IMR-90 (cell line): ENCODE measurements around the gene KIAA0513. TPM values are rescaled to one million over a fixed set of nuclear protein-coding genes. Genes with fewer than 3 reads are reported as not detected.
A peak's percentile ranks its signal among the peaks of the same experiment; 100 is the strongest.

ENCODE experiments used
- ATAC-seq: fragments of 200-7000 bp; cut with Tn5 transposase; 2 replicates; pipeline ENCODE4 v1.9.1; 2020; ENCODE audit warnings: low read depth, mild to moderate bottlenecking, moderate library complexity
- BruUV-seq: library from RNA; stranded (reverse); fragments of 400-500 nt; replicated peaks from 2 replicates; lab custom pipeline; 2021; lab: Mats Ljungman, UMichigan
- CTCF ChIA-PET: fragments of 300-600 bp; formaldehyde crosslinking; extraction: SDS; loops from one replicate; lab custom pipeline; 2021; ENCODE audit warnings: antibody characterized with exemption; lab: Yijun Ruan, JAX
- POLR2A ChIA-PET: fragments of 300-600 bp; sonication (Branson Sonifier 250); formaldehyde crosslinking; loops from one replicate; lab custom pipeline; 2022; ENCODE audit warnings: antibody characterized with exemption; ENCODE audit not compliant: unreplicated experiment; lab: Charles Lee
- DNase-seq: peaks from one replicate; pipeline ENCODE4 v3.0.0; 2013
- H2AFZ ChIP-seq: replicated peaks from 2 replicates; pipeline ENCODE3; 2013; ENCODE audit warnings: low read length, mild to moderate bottlenecking; ENCODE audit not compliant: poor library complexity
- H2AK5ac ChIP-seq: 2 replicates; pipeline ENCODE4 v1.6.1; 2013; ENCODE audit warnings: low read depth, low read length, inconsistent platforms
- H2AK9ac ChIP-seq: replicated peaks from 2 replicates; pipeline ENCODE3; 2013; ENCODE audit warnings: mild to moderate bottlenecking, low read depth, low read length, moderate library complexity; ENCODE audit not compliant: poor library complexity
- H2BK120ac ChIP-seq: 2 replicates; pipeline ENCODE4 v1.6.1; 2013; ENCODE audit warnings: low read depth, low read length, inconsistent platforms
- H2BK15ac ChIP-seq: 3 replicates; pipeline ENCODE4 v1.6.1; 2013; ENCODE audit warnings: low read depth, low read length, inconsistent platforms
- H2BK20ac ChIP-seq: 2 replicates; pipeline ENCODE4 v1.6.1; 2013; ENCODE audit warnings: low read depth, mild to moderate bottlenecking, inconsistent platforms, low read length, moderate library complexity
- H2BK5ac ChIP-seq: 2 replicates; pipeline ENCODE4 v1.6.1; 2013; ENCODE audit warnings: mild to moderate bottlenecking, low read depth, low read length, inconsistent platforms; ENCODE audit not compliant: poor library complexity, severe bottlenecking
- H3K14ac ChIP-seq: replicated peaks from 2 replicates; pipeline ENCODE4 v1.6.1; 2013; ENCODE audit warnings: low read depth, low read length, inconsistent platforms
- H3K18ac ChIP-seq: 2 replicates; pipeline ENCODE4 v1.6.1; 2013; ENCODE audit warnings: low read depth, low read length, control low read depth
- H3K23ac ChIP-seq: 2 replicates; pipeline ENCODE4 v1.6.1; 2013; ENCODE audit warnings: low read depth, low read length, inconsistent platforms
- H3K27ac ChIP-seq: 2 replicates; pipeline ENCODE4 v1.5.1; 2013; ENCODE audit warnings: mild to moderate bottlenecking, control low read depth, low read length; ENCODE audit not compliant: insufficient read depth
- H3K27me3 ChIP-seq: 2 replicates; pipeline ENCODE4 v1.6.1; 2013; ENCODE audit warnings: low read length; ENCODE audit not compliant: control insufficient read depth, insufficient read depth
- H3K36me3 ChIP-seq: 2 replicates; pipeline ENCODE4 v1.6.1; 2013; ENCODE audit warnings: low read length, mixed read lengths; ENCODE audit not compliant: control insufficient read depth, insufficient read depth
- H3K4ac ChIP-seq: 2 replicates; pipeline ENCODE4 v1.6.1; 2013; ENCODE audit warnings: low read depth, low read length, inconsistent platforms
- H3K4me1 ChIP-seq: 2 replicates; pipeline ENCODE4 v1.6.1; 2013; ENCODE audit warnings: low read length, mixed read lengths; ENCODE audit not compliant: control insufficient read depth, insufficient read depth
- H3K4me2 ChIP-seq: 2 replicates; pipeline ENCODE4 v1.6.1; 2013; ENCODE audit warnings: low read depth, mild to moderate bottlenecking, control low read depth, low read length, moderate library complexity
- H3K4me3 ChIP-seq: 2 replicates; pipeline ENCODE4 v1.5.1; 2013; ENCODE audit warnings: low read depth, mild to moderate bottlenecking, control low read depth, low read length, moderate library complexity; ENCODE audit not compliant: insufficient read depth
- H3K56ac ChIP-seq: 2 replicates; pipeline ENCODE4 v1.6.1; 2013; ENCODE audit warnings: low read length, inconsistent platforms; ENCODE audit not compliant: insufficient read depth; ENCODE audit errors: extremely low read depth
- H3K79me1 ChIP-seq, 2 experiments: 2 replicates each; pipeline ENCODE4 v1.6.1; 2013; ENCODE audit warnings: low read length in 2 of 2, inconsistent platforms in 1 of 2, low read depth in 1 of 2
- H3K9ac ChIP-seq: 2 replicates; pipeline ENCODE4 v1.6.1; 2013; ENCODE audit warnings: low read depth, low read length, control low read depth
- H3K9me1 ChIP-seq: 2 replicates; pipeline ENCODE4 v1.6.1; 2013; ENCODE audit warnings: low read length, inconsistent platforms; ENCODE audit not compliant: insufficient read depth
- H3K9me3 ChIP-seq: 2 replicates; pipeline ENCODE4 v1.6.1; 2013; ENCODE audit warnings: low read length; ENCODE audit not compliant: control insufficient read depth, insufficient read depth
- H4K20me1 ChIP-seq: 2 replicates; pipeline ENCODE4 v1.6.1; 2013; ENCODE audit warnings: low read length, inconsistent platforms; ENCODE audit not compliant: insufficient read depth
- H4K5ac ChIP-seq: 2 replicates; pipeline ENCODE4 v1.6.1; 2013; ENCODE audit warnings: mild to moderate bottlenecking, low read depth, low read length, control low read depth
- H4K8ac ChIP-seq, 2 experiments: 2 replicates each; pipeline ENCODE4 v1.6.1; 2013; ENCODE audit warnings: low read depth in 2 of 2, low read length in 2 of 2, control low read depth in 1 of 2, inconsistent platforms in 1 of 2
- H4K91ac ChIP-seq: 2 replicates; pipeline ENCODE4 v1.6.1; 2013; ENCODE audit warnings: low read depth, low read length, inconsistent platforms; ENCODE audit not compliant: insufficient read depth
- CHD1 ChIP-seq: IDR thresholded peaks from 2 replicates; pipeline ENCODE4 v1.6.1; 2012; ENCODE audit warnings: low read depth, low read length, improper control_type of control experiment
- FOS ChIP-seq: fragments of 150-350 bp; IDR thresholded peaks from 2 replicates; pipeline ENCODE4 v1.6.1; 2016; ENCODE audit warnings: low read depth, low read length
- MAFK ChIP-seq: IDR thresholded peaks from 2 replicates; pipeline ENCODE4 v1.6.1; 2012; ENCODE audit warnings: low read depth, low read length, improper control_type of control experiment
- NFE2L2 ChIP-seq: fragments of 150-350 bp; IDR thresholded peaks from 2 replicates; pipeline ENCODE4 v1.6.1; 2016; ENCODE audit warnings: low read depth, mild to moderate bottlenecking, low read length
- WGBS, 2 experiments: methylation state at CpG; one replicate each; pipeline versions ENCODE4 v1.1.5 to v1.1.7; 2013; ENCODE audit warnings: missing lambda C conversion rate in 2 of 2; ENCODE audit not compliant: insufficient read length in 1 of 2; ENCODE audit errors: extremely low coverage in 2 of 2; 5-methylcytosine and 5-hydroxymethylcytosine counted together
- dilution Hi-C: fragments of 300-500 bp; cut with HindIII; formaldehyde crosslinking; loops from one replicate; pipeline ENCODE4 v1.14.3; 2018; ENCODE audit warnings: low sequenced_read_pairs; ENCODE audit not compliant: unreplicated experiment
- in situ Hi-C: fragments of 300-500 bp; cut with MboI; formaldehyde crosslinking; loops from 3 replicates; pipeline ENCODE4 v1.14.3; 2019; ENCODE audit warnings: low sequenced_read_pairs, inconsistent platforms, mixed read lengths
- intact Hi-C: fragments of 100-400 bp; cut with micrococcal nuclease; formaldehyde crosslinking; loops from 2 replicates; pipeline ENCODE4 v1.10.0; 2022
- polyA plus RNA-seq, 3 experiments: library from polyadenylated mRNA; depleted of rRNA; stranded (reverse); fragments of >200 nt; gene quantifications; 2 replicates each; pipeline ENCODE4 v1.2.3, GENCODE V29; 2012; ENCODE audit warnings: low replicate concordance in 1 of 3
- total RNA-seq: library from RNA; depleted of rRNA; stranded (reverse); fragments of >200 nt; gene quantifications from 2 replicates; pipeline ENCODE4 v1.2.3, GENCODE V29; 2012
- TF ChIP-seq, protein P1 (sequence below): fragments of 150-350 bp; IDR thresholded peaks from 2 replicates; pipeline ENCODE4 v1.6.1; 2017; ENCODE audit warnings: mild to moderate bottlenecking, antibody characterized with exemption, low read length, low read depth

KIAA0513 gene
- total and polyA plus RNA-seq, 2 of the 4 experiments (the other 2 are of a cell fraction): 9.5 TPM

GRCh38 chr16:85067024-85067423 lies 39.4 kb downstream of the KIAA0513 start:
- Histone ChIP-seq H3K36me3 (peaks cover 13% of the 10 kb centered on the region; the same call in 1 of the 2 replicates), H2BK120ac (no peak overlapping the region), H3K27ac (no peak overlapping the region), H2AK9ac (peak overlapping the region; percentile 42), H3K9me1 (no peaks in the 10 kb centered on the region), H4K8ac (no peak overlapping the region), H3K4me1 (no peaks in the 10 kb centered on the region), H2AFZ (peak overlapping the region; percentile 63), H2BK20ac (no peak overlapping the region), H3K4ac (no peak overlapping the region), H3K27me3 (no peaks in the 10 kb centered on the region), H3K9me3 (no peaks in the 10 kb centered on the region), H3K56ac (no peak overlapping the region), H3K4me2 (no peak overlapping the region), H2BK5ac (no peak overlapping the region), H3K14ac (no peak overlapping the region), H3K18ac (no peak overlapping the region), H3K9ac (no peak overlapping the region), H4K20me1 (no peaks in the 10 kb centered on the region; the same call in 1 of the 2 replicates), H4K91ac (no peak overlapping the region), H2BK15ac (no peak overlapping the region), H4K5ac (no peak overlapping the region), H3K23ac (no peak overlapping the region), H3K79me1 (peaks cover 0 to 9% of the 10 kb centered on the region in 2 experiments; a peak in 1 of 4 replicates), H3K4me3 (no peak overlapping the region), H2AK5ac (no peak overlapping the region)
- no peak for ATAC-seq
- DNase-seq: no peak
- POLR2A ChIA-PET: no interaction called here
- 88% methylated on average over 6 of the region's 18 CpGs; no CpG with 5 or more reads in 1 of the 2 experiments for WGBS, 2 experiments
- TF ChIP-seq NFE2L2 (no peak), MAFK (no peak), FOS (no peak), CHD1 (no peak)
- TF ChIP-seq, protein P1, sequence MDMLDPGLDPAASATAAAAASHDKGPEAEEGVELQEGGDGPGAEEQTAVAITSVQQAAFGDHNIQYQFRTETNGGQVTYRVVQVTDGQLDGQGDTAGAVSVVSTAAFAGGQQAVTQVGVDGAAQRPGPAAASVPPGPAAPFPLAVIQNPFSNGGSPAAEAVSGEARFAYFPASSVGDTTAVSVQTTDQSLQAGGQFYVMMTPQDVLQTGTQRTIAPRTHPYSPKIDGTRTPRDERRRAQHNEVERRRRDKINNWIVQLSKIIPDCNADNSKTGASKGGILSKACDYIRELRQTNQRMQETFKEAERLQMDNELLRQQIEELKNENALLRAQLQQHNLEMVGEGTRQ: no peak
- intact Hi-C loops: no loop called here
- dilution Hi-C loops: no loop called here
- BruUV-seq: no TSS peak
- CTCF ChIA-PET: no interaction called here
- in situ Hi-C loops: no loop called here
